Keratinocyte (primary cell): ENCODE data around the gene CMSS1. TPM values are rescaled to one million over a fixed set of nuclear protein-coding genes. Genes with fewer than 3 reads are reported as not detected.
A peak's percentile ranks its signal among the peaks of the same experiment; 100 is the strongest.

Experiments used
- DNase-seq: peaks from one replicate; pipeline ENCODE4 v3.0.0-alpha.2; 2011; ENCODE audit warnings: low read depth, missing footprints, low spot score
- FAIRE-seq: peaks from 2 replicates; lab custom pipeline; 2011; peaks lifted over from hg19 to GRCh38; lab: Jason Lieb, UNC
- H2AFZ ChIP-seq: 2 replicates; pipeline ENCODE4 v1.6.0; 2012; ENCODE audit warnings: low read length, control low read depth, inconsistent platforms; ENCODE audit not compliant: control insufficient read depth
- H3K27ac ChIP-seq: 2 replicates; pipeline ENCODE4 v1.5.1; 2011; ENCODE audit warnings: low read length; ENCODE audit not compliant: control insufficient read depth, insufficient read depth
- H3K27me3 ChIP-seq: 3 replicates; pipeline ENCODE4 v1.6.0; 2011; ENCODE audit warnings: low read length; ENCODE audit not compliant: control insufficient read depth, insufficient read depth; ENCODE audit errors: extremely low read depth
- H3K36me3 ChIP-seq, 2 experiments: 2 replicates in 1 of 2; 3 replicates in 1 of 2; pipeline ENCODE4 v1.5.1; 2011; ENCODE audit warnings: low read length in 2 of 2, mild to moderate bottlenecking in 1 of 2; ENCODE audit not compliant: control insufficient read depth in 2 of 2, insufficient read depth in 2 of 2; ENCODE audit errors: extremely low read depth in 1 of 2
- H3K4me1 ChIP-seq: 3 replicates; pipeline ENCODE4 v1.5.1; 2011; ENCODE audit warnings: low read length; ENCODE audit not compliant: control insufficient read depth, insufficient read depth; ENCODE audit errors: extremely low read depth
- H3K4me2 ChIP-seq: 3 replicates; pipeline ENCODE4 v1.6.0; 2011; ENCODE audit warnings: low read depth, low read length; ENCODE audit not compliant: control insufficient read depth, insufficient read depth; ENCODE audit errors: extremely low read depth
- H3K4me3 ChIP-seq, 3 experiments: fragments of 200-600 bp in 1 of 3; sonication (generic) in 1 of 3; 2 replicates in 2 of 3; 3 replicates in 1 of 3; pipeline ENCODE4 v1.5.1; 2011 to 2016; ENCODE audit warnings: low read length in 3 of 3, mild to moderate bottlenecking in 3 of 3, control low read depth in 2 of 3, inconsistent platforms in 1 of 3, low read depth in 1 of 3, mixed read lengths in 1 of 3, mixed run types in 1 of 3, moderate library complexity in 1 of 3; ENCODE audit not compliant: control insufficient read depth in 2 of 3, insufficient read depth in 2 of 3; ENCODE audit errors: extremely low read depth in 1 of 3
- H3K79me2 ChIP-seq: 2 replicates; pipeline ENCODE4 v1.6.0; 2012; ENCODE audit warnings: low read length; ENCODE audit not compliant: control insufficient read depth, insufficient read depth
- H3K9ac ChIP-seq: 3 replicates; pipeline ENCODE4 v1.6.0; 2011; ENCODE audit warnings: low read length; ENCODE audit not compliant: control insufficient read depth, insufficient read depth; ENCODE audit errors: extremely low read depth
- H3K9me1 ChIP-seq: 3 replicates; pipeline ENCODE4 v1.6.0; 2011; ENCODE audit warnings: low read length; ENCODE audit not compliant: control insufficient read depth, insufficient read depth; ENCODE audit errors: extremely low read depth
- H3K9me3 ChIP-seq: 2 replicates; pipeline ENCODE4 v1.5.1; 2012; ENCODE audit warnings: low read depth, low read length; ENCODE audit not compliant: control insufficient read depth
- H4K20me1 ChIP-seq: 3 replicates; pipeline ENCODE4 v1.6.0; 2011; ENCODE audit warnings: low read length; ENCODE audit not compliant: control insufficient read depth, insufficient read depth; ENCODE audit errors: extremely low read depth
- EZH2 ChIP-seq: IDR thresholded peaks from one replicate; pipeline ENCODE4 v1.6.1; 2012; ENCODE audit warnings: inconsistent platforms, mild to moderate bottlenecking, low read length, moderate library complexity
- dilution Hi-C: fragments of 300-500 bp; cut with MboI; formaldehyde crosslinking; loops from one replicate; pipeline ENCODE4 v1.7.0; 2020; ENCODE audit warnings: low sequenced_read_pairs; ENCODE audit not compliant: extremely low pct_ligation_motif_present
- polyA plus RNA-seq, 5 experiments: library from polyadenylated mRNA; depleted of rRNA in 3 of 5; stranded (reverse) in 3 of 5; stranded (forward) in 1 of 5; unstranded in 1 of 5; fragments of >200 nt; gene quantifications; 1 replicate in 1 of 5; 2 replicates in 3 of 5; 3 replicates in 1 of 5; pipeline versions ENCODE4 v1.2.1 to v1.2.3, GENCODE V29; 2011 to 2012; ENCODE audit warnings: missing spikeins in 2 of 5, low read depth in 1 of 5, low replicate concordance in 1 of 5
- TF ChIP-seq, protein P1 (sequence below), 3 experiments: IDR thresholded peaks in 1 of 3; conservative IDR thresholded peaks in 1 of 3; optimal IDR thresholded peaks in 1 of 3; 2 replicates in 2 of 3; 3 replicates in 1 of 3; pipeline versions ENCODE3 to v1.5.1; 2011; ENCODE audit warnings: low read length in 3 of 3, mild to moderate bottlenecking in 3 of 3, moderate library complexity in 2 of 3, control low read depth in 1 of 3, inconsistent platforms in 1 of 3; ENCODE audit not compliant: insufficient read depth in 2 of 3; ENCODE audit errors: extremely low read depth in 1 of 3

The CMSS1 gene
- polyA plus RNA-seq, 1 donor (not counting 4 experiments of a cell fraction or from before 2014, with no cell fraction given): 37.2 TPM

DNA sequence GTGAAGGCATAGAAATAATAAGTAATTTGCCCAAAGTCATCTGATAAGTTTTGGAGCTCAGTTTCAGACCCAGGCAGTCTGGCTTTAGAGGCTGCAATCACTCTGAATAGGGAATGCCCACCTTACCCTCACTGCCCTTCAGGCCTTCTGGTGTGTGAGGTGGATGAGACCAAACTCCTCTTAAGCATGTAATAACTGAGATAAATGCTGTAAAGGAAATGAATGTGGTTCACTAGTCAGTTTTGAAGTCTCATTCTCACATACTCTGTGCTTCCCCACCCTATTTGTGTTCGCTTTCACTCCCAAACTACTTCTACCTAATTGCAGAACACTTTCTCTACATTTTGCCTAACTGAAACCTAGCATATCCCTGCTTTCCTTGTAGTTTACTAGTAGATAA lies 152.5 kb downstream of the CMSS1 start:
- H3K9ac ChIP-seq: no peak overlapping the region
- no peak overlapping the region for H3K4me3 ChIP-seq
- H3K79me2 ChIP-seq: no peaks in the 10 kb centered on the region
- H2AFZ ChIP-seq: no peak overlapping the region
- dilution Hi-C loops: no loop called here
- no peaks in the 10 kb centered on the region for H3K27me3 ChIP-seq
- H4K20me1 ChIP-seq: no peaks in the 10 kb centered on the region
- peaks cover 28% of the 10 kb centered on the region for H3K4me1 ChIP-seq
- no peak for TF ChIP-seq EZH2
- TF ChIP-seq, protein P1, sequence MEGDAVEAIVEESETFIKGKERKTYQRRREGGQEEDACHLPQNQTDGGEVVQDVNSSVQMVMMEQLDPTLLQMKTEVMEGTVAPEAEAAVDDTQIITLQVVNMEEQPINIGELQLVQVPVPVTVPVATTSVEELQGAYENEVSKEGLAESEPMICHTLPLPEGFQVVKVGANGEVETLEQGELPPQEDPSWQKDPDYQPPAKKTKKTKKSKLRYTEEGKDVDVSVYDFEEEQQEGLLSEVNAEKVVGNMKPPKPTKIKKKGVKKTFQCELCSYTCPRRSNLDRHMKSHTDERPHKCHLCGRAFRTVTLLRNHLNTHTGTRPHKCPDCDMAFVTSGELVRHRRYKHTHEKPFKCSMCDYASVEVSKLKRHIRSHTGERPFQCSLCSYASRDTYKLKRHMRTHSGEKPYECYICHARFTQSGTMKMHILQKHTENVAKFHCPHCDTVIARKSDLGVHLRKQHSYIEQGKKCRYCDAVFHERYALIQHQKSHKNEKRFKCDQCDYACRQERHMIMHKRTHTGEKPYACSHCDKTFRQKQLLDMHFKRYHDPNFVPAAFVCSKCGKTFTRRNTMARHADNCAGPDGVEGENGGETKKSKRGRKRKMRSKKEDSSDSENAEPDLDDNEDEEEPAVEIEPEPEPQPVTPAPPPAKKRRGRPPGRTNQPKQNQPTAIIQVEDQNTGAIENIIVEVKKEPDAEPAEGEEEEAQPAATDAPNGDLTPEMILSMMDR (optimal IDR thresholded peaks at IDR 0.05 in 1 of 3, IDR thresholded peaks at IDR 0.05 in 1 of 3, conservative IDR thresholded peaks at IDR 0.05 in 1 of 3; ENCODE audit: extremely low read depth in 1 of 3, insufficient read depth in 2 of 3, low read length in 3 of 3): no peak
- FAIRE-seq: peak; percentile 34
- no peaks in the 10 kb centered on the region for H3K9me3 ChIP-seq
- no peaks in the 10 kb centered on the region for H3K9me1 ChIP-seq
- DNase-seq: no peak
- H3K27ac ChIP-seq: no peak overlapping the region
- H3K36me3 ChIP-seq: no peaks in the 10 kb centered on the region
- no peak overlapping the region for H3K4me2 ChIP-seq

- no peak for DNase-seq
- TF ChIP-seq, protein P1 (optimal IDR thresholded peaks at IDR 0.05 in 1 of 3, IDR thresholded peaks at IDR 0.05 in 1 of 3, conservative IDR thresholded peaks at IDR 0.05 in 1 of 3; ENCODE audit: extremely low read depth in 1 of 3, insufficient read depth in 2 of 3, low read length in 3 of 3): no peak
- no peak for TF ChIP-seq EZH2
- H3K9me3 ChIP-seq: no peaks in the 10 kb centered on the region
- H3K9ac ChIP-seq: no peak overlapping the region
- no peak for FAIRE-seq
- no peak overlapping the region for H2AFZ ChIP-seq
- no peaks in the 10 kb centered on the region for H3K9me1 ChIP-seq
- no peak overlapping the region for H3K27ac ChIP-seq
- no peak overlapping the region for H3K4me2 ChIP-seq
- no peaks in the 10 kb centered on the region for H3K36me3 ChIP-seq
- H4K20me1 ChIP-seq: no peaks in the 10 kb centered on the region
- H3K27me3 ChIP-seq: no peaks in the 10 kb centered on the region
- H3K4me3 ChIP-seq: no peak overlapping the region
- dilution Hi-C loops: no loop called here
- H3K4me1 ChIP-seq: peaks cover 28% of the 10 kb centered on the region
- H3K79me2 ChIP-seq: no peaks in the 10 kb centered on the region
Observed at GRCh38 chr3:99971761-99972160, 154.1 kb downstream of the CMSS1 start.
